ENCODE data around the gene CCR5. TPM values are rescaled to one million over a fixed set of nuclear protein-coding genes. Genes with fewer than 3 reads are reported as not detected.
A peak's percentile ranks its signal among the peaks of the same experiment; 100 is the strongest.
"Not testable (repeated sequence)": the region's sequence is repeated elsewhere in the genome, so short reads cannot be mapped to it uniquely, and the experiment has no call there.

The CCR5 gene
- total RNA-seq, 1 donor from 2014 or later: 0.62 TPM

DNA sequence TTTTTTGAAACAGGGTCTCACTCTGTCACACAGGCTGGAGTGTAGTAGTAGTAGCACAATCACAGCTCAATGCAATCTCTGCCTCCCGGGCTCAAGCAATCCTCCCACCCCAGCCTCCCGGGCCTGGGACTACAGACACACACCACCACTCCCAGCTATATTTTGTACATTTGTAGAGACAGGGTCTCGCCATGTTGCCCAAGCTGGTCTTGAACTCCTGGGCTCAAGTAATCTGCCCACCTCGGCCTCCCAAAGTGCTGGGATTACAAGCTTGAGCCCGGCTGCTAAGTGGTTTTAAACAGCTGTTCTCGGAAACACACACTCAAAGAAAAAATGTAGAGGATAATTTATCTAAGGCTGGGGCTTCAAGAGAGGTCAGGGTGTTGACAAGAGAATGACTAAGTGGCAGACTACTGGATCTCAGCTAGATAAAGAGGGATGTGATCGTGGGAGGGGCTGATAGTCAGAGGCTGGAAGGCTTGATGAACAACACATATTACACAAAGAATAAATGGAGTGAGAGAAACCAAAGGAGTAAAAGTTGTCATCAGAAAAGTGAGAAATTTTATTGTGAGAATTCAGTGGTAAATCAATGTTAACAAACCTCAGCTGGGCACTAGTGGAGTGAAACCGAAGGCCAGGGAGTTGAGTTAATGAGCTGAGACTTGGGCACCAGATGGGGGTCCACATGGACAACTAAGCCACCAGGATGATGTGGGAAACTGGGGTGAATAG is 29.4 kb downstream of the CCR5 start:
- ATAC-seq: peak; percentile 51
- intact Hi-C loops (cut with micrococcal nuclease): no loop called here

DNA sequence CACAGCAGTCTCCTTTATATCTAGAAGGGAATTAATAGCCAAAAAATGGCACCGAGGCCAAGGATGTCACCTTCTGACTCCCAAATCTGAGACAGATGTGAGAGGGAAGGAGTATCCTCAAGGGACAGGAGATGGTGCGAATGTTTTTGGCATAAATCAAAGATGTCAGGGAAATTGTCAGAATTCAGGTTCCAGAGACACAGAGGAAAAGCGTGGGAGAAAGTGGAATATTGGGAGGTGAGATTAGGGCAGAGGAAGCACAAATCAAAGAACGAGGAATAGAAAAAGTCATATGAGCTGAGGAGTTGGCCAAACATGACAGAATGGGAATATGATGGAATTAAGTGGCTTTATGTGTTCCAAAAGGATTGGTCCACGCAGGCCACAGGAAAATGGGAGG is 30.1 kb downstream of the CCR5 start:
- ATAC-seq: no peak
- intact Hi-C loops (cut with micrococcal nuclease): no loop called here
- DNase-seq: no peak

More for the DNA sequence above, 29.4 kb downstream of the CCR5 start:
- DNase-seq: no peak

GRCh38 chr3:46401579-46401978 is 30.8 kb downstream of the CCR5 start:
- intact Hi-C loops (cut with micrococcal nuclease): no loop called here
- ATAC-seq (no peak), DNase-seq (no peak)

GRCh38 chr3:46402902-46403301 is 32.2 kb downstream of the CCR5 start:
- DNase-seq; ATAC-seq; intact Hi-C loops (cut with micrococcal nuclease): not testable (repeated sequence)

DNA sequence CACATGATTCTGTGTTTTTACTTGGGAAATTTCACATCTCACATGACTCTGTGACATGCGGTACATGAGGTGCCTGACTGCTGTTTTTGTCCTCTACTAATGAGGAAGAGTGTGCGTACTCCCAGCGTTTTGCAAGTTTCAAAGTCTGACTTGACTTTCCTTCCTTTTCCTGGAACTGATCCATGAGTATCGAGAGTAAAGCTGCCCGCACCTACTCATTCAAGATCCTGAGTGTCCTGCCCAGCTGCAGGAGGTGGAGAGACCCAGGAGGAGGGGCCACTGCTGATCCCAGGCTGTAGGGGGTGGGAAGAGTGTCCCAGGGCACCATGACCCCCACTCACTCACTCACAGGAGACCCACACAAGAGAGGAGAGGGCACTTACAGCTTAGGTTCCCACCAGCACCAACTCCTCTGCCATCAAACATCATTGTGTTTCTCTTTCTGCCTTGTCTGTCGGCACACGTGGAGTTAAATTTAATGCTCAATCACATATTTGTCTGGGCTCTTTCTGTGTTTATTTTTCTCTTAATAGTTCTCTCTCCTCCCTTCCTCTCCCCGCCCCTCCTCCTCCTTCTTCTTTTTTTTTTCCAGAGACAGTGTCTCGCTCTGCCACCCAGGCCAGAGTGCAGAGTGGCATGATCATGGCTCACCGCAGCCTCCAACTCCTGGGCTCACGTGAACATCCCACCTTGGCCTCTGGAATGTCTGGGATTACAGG is 34.7 kb downstream of the CCR5 start:
- ATAC-seq (peak; percentile 4), DNase-seq (no peak)
- intact Hi-C loops (cut with micrococcal nuclease): no loop called here

GRCh38 chr3:46406443-46406787 is 35.7 kb downstream of the CCR5 start:
- DNase-seq (no peak), ATAC-seq (no peak)
- intact Hi-C loops (cut with micrococcal nuclease): no loop called here

GRCh38 chr3:46406788-46407611 is 36.3 kb downstream of the CCR5 start, which contains the start of the genes CCR5AS and CCRL2:
TSS of gene CCR5AS (minus strand) at chr3:46407066.
TSS of gene CCRL2 (plus strand) at chr3:46407259. CDS start at chr3:46408080, 821 bp downstream.
- intact Hi-C loops (cut with micrococcal nuclease): no loop called here
- peak; percentile 44 for DNase-seq
- peak; percentile 70 for ATAC-seq

- DNase-seq (no peak), ATAC-seq (peak; percentile 76)
- intact Hi-C loops (cut with micrococcal nuclease): no loop called here
Observed at GRCh38 chr3:46407970-46408369, 37.2 kb downstream of the CCR5 start.

- intact Hi-C loops (cut with micrococcal nuclease): no loop called here
- DNase-seq: no peak
- no peak for ATAC-seq
Observed at GRCh38 chr3:46408853-46409252, 38.1 kb downstream of the CCR5 start.

DNA sequence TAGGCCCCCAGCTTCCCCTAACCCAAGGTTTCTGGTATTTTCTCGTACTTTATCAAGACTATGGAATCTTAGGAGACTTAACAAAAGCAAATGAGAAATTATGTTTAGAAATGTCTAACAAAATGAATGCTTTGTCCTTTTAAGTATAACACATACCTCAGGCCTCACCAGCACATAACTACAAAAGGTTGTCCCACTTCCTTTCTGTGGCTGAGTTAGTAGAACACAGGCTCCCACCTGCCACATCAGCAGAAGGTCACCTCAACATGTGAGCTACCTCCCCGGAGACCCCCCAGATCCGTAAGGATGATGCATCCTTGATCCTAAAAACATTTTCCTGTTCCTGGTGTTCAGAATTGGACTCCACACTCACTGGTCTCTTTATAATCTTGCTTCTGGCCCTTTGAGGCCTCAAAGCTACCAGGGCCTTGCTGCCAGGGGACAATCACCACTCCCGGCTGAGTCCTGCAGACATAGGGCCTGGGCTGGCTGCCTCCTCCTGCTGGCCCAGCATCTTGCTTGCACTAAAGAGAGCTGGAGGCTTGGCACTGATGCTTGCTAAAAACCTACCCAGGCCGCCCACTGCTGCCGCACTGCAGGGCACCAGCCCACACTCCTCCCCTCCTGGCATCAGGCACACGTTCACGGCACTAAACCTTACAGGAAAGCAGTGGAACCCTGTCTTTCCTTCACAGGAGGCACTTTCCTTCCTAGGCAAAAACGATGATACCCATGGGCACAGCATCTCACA is 39.2 kb downstream of the CCR5 start:
- peak; percentile 35 for ATAC-seq
- peak; percentile 61 for DNase-seq
- intact Hi-C loops (cut with micrococcal nuclease): no loop called here

GRCh38 chr3:46410669-46411068 is 39.9 kb downstream of the CCR5 start:
- ATAC-seq (no peak), DNase-seq (no peak)
- intact Hi-C loops (cut with micrococcal nuclease): no loop called here

DNA sequence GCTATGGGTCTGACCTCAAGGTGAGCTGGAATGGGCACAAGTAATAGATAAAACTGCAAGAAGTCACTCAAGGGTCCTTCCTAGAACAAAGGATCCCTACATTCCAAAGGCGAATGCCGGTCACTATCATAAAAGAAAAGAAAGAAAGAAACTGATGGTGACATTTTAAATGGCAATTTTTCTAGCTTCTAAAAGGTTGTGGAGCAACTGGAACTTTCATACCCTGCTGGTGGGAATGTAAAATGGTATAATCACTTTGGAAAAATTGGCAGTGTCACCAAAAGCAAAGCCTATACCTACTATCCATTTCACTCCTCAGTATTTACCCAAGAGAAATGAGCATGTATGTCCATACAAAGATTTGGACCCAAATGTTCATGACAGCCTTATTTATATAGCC is 40.5 kb downstream of the CCR5 start:
- intact Hi-C loops (cut with micrococcal nuclease): no loop called here
- DNase-seq (no peak), ATAC-seq (no peak)

- intact Hi-C loops (cut with micrococcal nuclease): no loop called here
- ATAC-seq (peak; percentile 40), DNase-seq (no peak)
Observed at GRCh38 chr3:46412786-46413298, 42.1 kb downstream of the CCR5 start.

DNA sequence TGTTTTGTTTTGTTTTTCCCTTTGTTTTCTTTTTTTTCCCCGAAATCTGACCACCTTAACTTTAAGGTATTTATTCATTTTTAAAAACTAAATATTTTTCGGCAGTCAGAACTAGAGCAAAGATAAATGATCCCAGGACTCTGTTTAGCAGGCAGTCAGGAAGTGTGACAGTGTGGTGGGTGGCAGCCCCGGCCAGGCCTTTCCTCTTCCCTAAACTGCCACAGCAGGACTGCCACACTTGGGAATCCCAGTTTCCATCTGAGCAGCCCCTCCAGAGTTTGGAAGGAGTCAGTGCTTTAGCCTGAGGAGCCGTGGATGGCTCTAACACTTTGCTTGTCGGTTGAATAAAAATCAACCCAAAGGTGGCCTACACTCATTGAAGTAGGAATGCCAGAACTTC is 43.2 kb downstream of the CCR5 start:
- intact Hi-C loops (cut with micrococcal nuclease): no loop called here
- no peak for ATAC-seq

DNA sequence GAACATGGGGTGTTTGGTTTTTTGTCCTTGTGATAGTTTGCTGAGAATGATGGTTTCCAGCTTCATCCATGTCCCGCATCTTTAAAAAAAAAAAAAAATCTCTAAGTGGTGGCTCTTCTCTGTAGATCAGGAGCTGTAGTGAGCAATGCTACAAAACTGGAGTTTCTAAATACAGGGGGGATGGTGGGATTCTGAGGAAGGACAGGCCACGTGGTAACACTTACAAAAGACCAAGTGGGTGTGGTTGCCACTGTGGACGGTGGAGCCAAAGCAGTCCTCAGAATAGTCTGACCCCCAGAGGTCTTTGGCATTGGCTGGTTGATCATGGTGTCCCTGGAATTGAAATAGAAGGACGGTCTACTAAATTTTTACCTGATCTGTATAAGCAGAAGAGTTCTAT is 44.0 kb downstream of the CCR5 start:
- intact Hi-C loops (cut with micrococcal nuclease): no loop called here
- no peak for ATAC-seq
- no peak for DNase-seq

More for the DNA sequence above, 43.2 kb downstream of the CCR5 start:
- DNase-seq: no peak

DNA sequence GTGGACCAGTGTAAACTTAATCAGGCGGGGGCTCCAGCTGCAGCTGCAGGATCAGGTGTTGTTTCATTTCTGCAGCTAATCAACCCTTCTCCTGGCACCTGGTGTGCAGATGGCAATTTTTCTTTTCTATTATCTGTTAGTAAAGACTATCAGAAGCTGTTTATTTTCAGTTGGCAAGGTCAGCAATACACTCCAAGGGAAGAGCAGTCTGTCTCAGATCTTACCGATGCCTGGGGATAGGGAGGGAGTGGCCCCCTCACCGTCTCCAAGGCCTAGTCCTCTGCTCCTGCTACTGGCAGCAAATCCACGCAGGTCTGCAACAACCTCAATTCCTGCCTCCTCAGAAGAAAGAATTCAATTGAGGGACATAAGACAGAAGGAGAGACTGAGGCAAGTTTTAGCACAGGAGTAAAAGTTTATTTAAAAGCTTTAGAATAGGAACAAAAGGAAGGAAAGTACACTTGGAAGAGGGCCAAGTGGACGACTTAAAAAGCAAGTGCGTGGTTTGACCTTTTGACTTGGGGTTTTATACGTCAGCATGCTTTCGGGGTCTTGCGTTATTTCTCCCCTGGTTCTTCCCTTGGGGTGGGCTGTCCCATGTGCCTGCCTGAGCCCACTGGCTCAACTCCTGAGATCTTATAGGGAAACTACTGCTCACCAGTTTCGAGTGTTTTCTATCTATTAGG is 45.5 kb downstream of the CCR5 start:
- DNase-seq: no peak
- no peak for ATAC-seq

DNA sequence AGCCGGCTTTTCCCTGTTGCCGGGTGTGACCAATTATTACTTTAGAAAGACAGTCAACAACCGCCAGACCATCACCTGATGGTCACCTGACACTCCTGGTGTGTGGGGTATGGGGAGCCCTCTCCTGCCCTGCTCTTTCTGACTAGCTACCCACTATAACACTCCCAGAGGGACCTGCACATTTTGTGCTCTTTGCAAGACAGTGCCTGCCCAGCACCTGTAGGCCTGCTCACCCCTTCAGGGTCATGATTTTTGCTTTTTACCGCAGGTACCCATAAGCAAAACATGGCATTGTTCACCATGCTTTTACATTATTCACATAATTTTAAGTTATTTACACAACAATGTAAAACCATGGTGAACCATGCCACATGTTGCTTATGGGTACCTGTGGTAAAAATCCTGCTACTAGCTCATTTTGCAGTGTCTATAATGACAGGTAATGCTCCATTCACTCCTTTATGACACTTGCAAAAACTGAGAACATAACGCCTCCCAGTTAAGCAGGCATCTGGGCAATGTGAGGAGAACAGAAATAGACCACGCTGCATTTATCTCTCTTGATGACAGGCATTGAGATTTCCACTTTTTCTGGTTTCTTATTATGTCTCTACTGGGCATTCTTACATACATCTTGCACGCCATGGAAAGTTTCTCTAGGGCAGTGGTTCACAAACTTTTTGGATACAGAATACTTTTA is 46.2 kb downstream of the CCR5 start:
- DNase-seq (no peak), ATAC-seq (peak; percentile 74)
- intact Hi-C loops (cut with micrococcal nuclease): no loop called here

More for the DNA sequence above, 45.5 kb downstream of the CCR5 start:
- intact Hi-C loops (cut with micrococcal nuclease): no loop called here

All from left ventricle myocardium superior (tissue), 1 donor.